Prostate gland (tissue), 2 donors: ENCODE results near the gene B4GALT1.
A peak's percentile ranks its signal among the peaks of the same experiment; 100 is the strongest.

ENCODE experiments used
- POLR2A ChIP-seq: fragments of 450-650 bp; IDR thresholded peaks from one replicate; pipeline ENCODE4 v1.6.1; 2016; ENCODE audit warnings: antibody characterized with exemption, mild to moderate bottlenecking
- POLR2AphosphoS5 ChIP-seq: sonication (generic); formaldehyde crosslinking; IDR thresholded peaks from one replicate; pipeline ENCODE4 v1.6.1; 2017; ENCODE audit warnings: antibody characterized with exemption
- TF ChIP-seq, protein P1 (sequence below), 4 experiments: fragments of 200-600 bp in 2 of 4; fragments of 450-650 bp in 2 of 4; sonication (generic) in 2 of 4; IDR thresholded peaks; 1 replicate in 3 of 4; 2 replicates in 1 of 4; pipeline ENCODE4 v1.5.1; 2016 to 2019; ENCODE audit warnings: antibody characterized with exemption in 4 of 4, mild to moderate bottlenecking in 2 of 4, moderate library complexity in 2 of 4

DNA sequence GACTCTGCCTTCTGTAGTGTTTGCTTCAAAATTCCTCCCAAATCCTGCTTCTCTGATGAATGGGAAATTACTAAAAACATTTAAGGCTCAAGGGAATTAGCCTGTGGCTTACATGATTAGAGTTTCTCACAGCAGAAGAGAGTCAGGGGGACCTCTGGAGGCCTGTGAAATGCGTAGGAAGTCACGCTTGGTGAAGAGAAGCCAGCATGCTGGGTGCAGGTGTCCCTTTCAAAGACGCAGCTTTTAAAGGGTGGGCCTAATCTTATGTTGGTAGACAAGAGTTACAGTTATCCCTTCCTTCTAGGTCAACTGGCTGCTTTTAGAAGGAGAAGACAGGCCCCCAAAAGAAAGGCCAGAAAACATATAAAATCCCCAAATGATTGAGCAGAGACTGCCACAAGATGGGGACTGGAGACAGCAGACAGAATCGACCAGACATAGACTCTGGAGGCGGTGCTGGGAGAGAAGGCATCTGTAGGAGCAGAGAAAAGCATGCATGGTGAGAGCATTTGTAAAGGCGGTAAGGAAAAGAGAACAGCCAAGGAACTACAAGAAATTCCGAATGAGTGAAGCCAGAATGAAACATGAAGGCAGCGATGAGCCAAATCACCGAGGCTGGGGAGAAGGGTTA lies 42.3 kb downstream of the B4GALT1 start:
- TF ChIP-seq, protein P1, sequence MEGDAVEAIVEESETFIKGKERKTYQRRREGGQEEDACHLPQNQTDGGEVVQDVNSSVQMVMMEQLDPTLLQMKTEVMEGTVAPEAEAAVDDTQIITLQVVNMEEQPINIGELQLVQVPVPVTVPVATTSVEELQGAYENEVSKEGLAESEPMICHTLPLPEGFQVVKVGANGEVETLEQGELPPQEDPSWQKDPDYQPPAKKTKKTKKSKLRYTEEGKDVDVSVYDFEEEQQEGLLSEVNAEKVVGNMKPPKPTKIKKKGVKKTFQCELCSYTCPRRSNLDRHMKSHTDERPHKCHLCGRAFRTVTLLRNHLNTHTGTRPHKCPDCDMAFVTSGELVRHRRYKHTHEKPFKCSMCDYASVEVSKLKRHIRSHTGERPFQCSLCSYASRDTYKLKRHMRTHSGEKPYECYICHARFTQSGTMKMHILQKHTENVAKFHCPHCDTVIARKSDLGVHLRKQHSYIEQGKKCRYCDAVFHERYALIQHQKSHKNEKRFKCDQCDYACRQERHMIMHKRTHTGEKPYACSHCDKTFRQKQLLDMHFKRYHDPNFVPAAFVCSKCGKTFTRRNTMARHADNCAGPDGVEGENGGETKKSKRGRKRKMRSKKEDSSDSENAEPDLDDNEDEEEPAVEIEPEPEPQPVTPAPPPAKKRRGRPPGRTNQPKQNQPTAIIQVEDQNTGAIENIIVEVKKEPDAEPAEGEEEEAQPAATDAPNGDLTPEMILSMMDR (IDR thresholded peaks at IDR 0.05) = peak in 1 of 4 experiments; percentile 8
- TF ChIP-seq POLR2A (no peak), POLR2AphosphoS5 (no peak)
